Upper lobe of left lung (tissue), 6 donors: Measurements from ENCODE around the gene DUSP16. TPM values are rescaled to one million over a fixed set of nuclear protein-coding genes. Genes with fewer than 3 reads are reported as not detected.

Experiments
- ATAC-seq, 2 donors: fragments of 200-7000 bp; cut with Tn5 transposase; one replicate each; pipeline ENCODE4 v1.9.1; 2022; ENCODE audit warnings: mild to moderate bottlenecking in 2 of 2, moderate library complexity in 2 of 2; ENCODE audit not compliant: low FRiP score in 2 of 2
- DNase-seq, 2 donors: peaks; one replicate each; pipeline ENCODE4 v3.0.0-alpha.2; 2019 to 2020
- H3K27ac ChIP-seq, 4 donors: fragments of 200-600 bp; sonication (generic); one replicate each; pipeline ENCODE4 v1.5.1; 2016 to 2019
- H3K27me3 ChIP-seq, 4 donors: fragments of 200-600 bp; sonication (generic); one replicate each; pipeline ENCODE4 v1.5.1; 2017 to 2019
- H3K36me3 ChIP-seq, 4 donors: fragments of 200-600 bp; sonication (generic); one replicate each; pipeline ENCODE4 v1.5.1; 2016 to 2019
- H3K4me1 ChIP-seq, 4 donors: fragments of 200-600 bp; sonication (generic); one replicate each; pipeline ENCODE4 v1.5.1; 2018 to 2019
- H3K4me3 ChIP-seq, 4 donors: fragments of 200-600 bp; sonication (generic); one replicate each; pipeline ENCODE4 v1.5.1; 2017 to 2019; ENCODE audit warnings: mild to moderate bottlenecking in 2 of 4, moderate library complexity in 1 of 4
- H3K9me3 ChIP-seq, 4 donors: fragments of 200-600 bp; sonication (generic); one replicate each; pipeline ENCODE4 v1.5.1; 2018 to 2019
- CTCF ChIP-seq, 6 experiments: fragments of 450-650 bp in 4 of 6; fragments of 200-600 bp in 2 of 6; sonication (generic) in 2 of 6; IDR thresholded peaks; one replicate each; pipeline ENCODE4 v1.5.1; 2016 to 2019; ENCODE audit warnings: antibody characterized with exemption in 6 of 6
- EP300 ChIP-seq, 4 donors: sonication (generic); formaldehyde crosslinking; IDR thresholded peaks; one replicate each; pipeline ENCODE4 v1.5.1; 2017; ENCODE audit warnings: antibody characterized with exemption in 4 of 4, control low read depth in 2 of 4
- POLR2A ChIP-seq, 4 donors: fragments of 450-650 bp; IDR thresholded peaks; one replicate each; pipeline ENCODE4 v1.5.1; 2016 to 2017; ENCODE audit warnings: antibody characterized with exemption in 4 of 4, mild to moderate bottlenecking in 2 of 4
- POLR2AphosphoS5 ChIP-seq, 2 donors: sonication (generic); formaldehyde crosslinking; IDR thresholded peaks; one replicate each; pipeline ENCODE4 v1.5.1; 2017; ENCODE audit warnings: antibody characterized with exemption in 2 of 2
- WGBS, 2 donors: methylation state at CpG; one replicate each; pipeline ENCODE4 v1.1.5; 2017 to 2018; 5-methylcytosine and 5-hydroxymethylcytosine counted together
- total RNA-seq, 6 donors: library from RNA; depleted of rRNA in 4 of 6; stranded (reverse); fragments of >200 nt in 4 of 6; gene quantifications; one replicate each; pipeline versions ENCODE4 v1.1.0 to v1.2.1, GENCODE V29; 2016 to 2021
- donor health status: DM: no; HTN: no; CAD: no; lungs with moderate emphysema.
- donor health status: DM: no; HTN: yes; CAD: no; lungs with severe emphysema.

The DUSP16 gene
- total RNA-seq, 6 donors from 2014 or later: 23.7 to 51.6 (median 41.7) TPM

GRCh38 chr12:12451098-12451497 is 111.6 kb downstream of the DUSP16 start:
- no peaks in the 10 kb centered on the region for H3K9me3 ChIP-seq
- H3K27me3 ChIP-seq: no peaks in the 10 kb centered on the region
- TF ChIP-seq EP300 (IDR thresholded peaks at IDR 0.05) (no peak), POLR2A (IDR thresholded peaks at IDR 0.05) (no peak), CTCF (IDR thresholded peaks at IDR 0.05) (no peak), POLR2AphosphoS5 (IDR thresholded peaks at IDR 0.05) (no peak)
- peak overlapping the region in 1 of 4 donors; percentile 37 for H3K27ac ChIP-seq
- 63 to 72% methylated on average over 4 of the region's 4 CpGs for WGBS, 2 donors
- ATAC-seq (no peak), DNase-seq (no peak)
- peaks cover 16 to 25% (median 22%) of the 10 kb centered on the region in 4 donors for H3K4me1 ChIP-seq
- H3K4me3 ChIP-seq: no peak overlapping the region
- H3K36me3 ChIP-seq: no peaks in the 10 kb centered on the region

- 46 to 70% methylated on average over 2 of the region's 2 CpGs for WGBS, 2 donors
- H3K9me3 ChIP-seq: no peaks in the 10 kb centered on the region
- ATAC-seq: peak; percentile 14 to 31
- TF ChIP-seq EP300 (IDR thresholded peaks at IDR 0.05) (peak in 3 of 4 donors; percentile 49 to 79 (median 78)), POLR2A (IDR thresholded peaks at IDR 0.05) (no peak)
- H3K4me3 ChIP-seq: no peak overlapping the region
- H3K36me3 ChIP-seq: no peaks in the 10 kb centered on the region
- H3K27ac ChIP-seq: peak overlapping the region; percentile 32 to 65 (median 51)
- H3K4me1 ChIP-seq: peaks cover 16 to 25% (median 22%) of the 10 kb centered on the region in 4 donors
- H3K27me3 ChIP-seq: no peaks in the 10 kb centered on the region
- no peak for DNase-seq
Measured at GRCh38 chr12:12450043-12450471, 112.6 kb downstream of the DUSP16 start.

- TF ChIP-seq POLR2A (IDR thresholded peaks at IDR 0.05): peak in 1 of 4 donors; percentile 48
- TF ChIP-seq CTCF (IDR thresholded peaks at IDR 0.05): no peak
- peak; percentile 78 for TF ChIP-seq POLR2AphosphoS5 (IDR thresholded peaks at IDR 0.05)
- TF ChIP-seq EP300 (IDR thresholded peaks at IDR 0.05): peak in 2 of 4 donors; percentile 83 to 95
- H3K4me3 ChIP-seq: no peak overlapping the region
- peak overlapping the region; percentile 45 to 65 (median 60) for H3K27ac ChIP-seq
- ATAC-seq (peak; percentile 84), DNase-seq (peak in 1 of 2 donors; percentile 86)
- no peaks in the 10 kb centered on the region for H3K27me3 ChIP-seq
- H3K4me1 ChIP-seq: peaks cover 16 to 25% (median 22%) of the 10 kb centered on the region in 4 donors
- no peaks in the 10 kb centered on the region for H3K36me3 ChIP-seq
- H3K9me3 ChIP-seq: no peaks in the 10 kb centered on the region
- WGBS, 2 donors: 30 to 42% methylated on average over 13 of the region's 13 CpGs
Measured at GRCh38 chr12:12449533-12450025, 113.1 kb downstream of the DUSP16 start.

- ATAC-seq: no peak
- no peak overlapping the region for H3K4me3 ChIP-seq
- no peak for DNase-seq
- H3K27ac ChIP-seq: no peak overlapping the region
- no peaks in the 10 kb centered on the region for H3K9me3 ChIP-seq
- TF ChIP-seq POLR2AphosphoS5 (IDR thresholded peaks at IDR 0.05): no peak
- TF ChIP-seq POLR2A (IDR thresholded peaks at IDR 0.05): no peak
- TF ChIP-seq EP300 (IDR thresholded peaks at IDR 0.05): no peak
- no peak for TF ChIP-seq CTCF (IDR thresholded peaks at IDR 0.05)
- peaks cover 23 to 35% (median 28%) of the 10 kb centered on the region in 4 donors for H3K4me1 ChIP-seq
- H3K27me3 ChIP-seq: no peaks in the 10 kb centered on the region
- 96 to 99% methylated on average over 10 of the region's 10 CpGs for WGBS, 2 donors
- H3K36me3 ChIP-seq: no peaks in the 10 kb centered on the region
Measured at GRCh38 chr12:12447837-12448236, 114.8 kb downstream of the DUSP16 start.

GRCh38 chr12:12447236-12447635 is 115.4 kb downstream of the DUSP16 start:
- H3K27ac ChIP-seq: no peak overlapping the region
- WGBS, 2 donors: 56 to 63% methylated on average over 8 of the region's 8 CpGs
- no peak for TF ChIP-seq EP300 (IDR thresholded peaks at IDR 0.05)
- no peak for TF ChIP-seq CTCF (IDR thresholded peaks at IDR 0.05)
- TF ChIP-seq POLR2AphosphoS5 (IDR thresholded peaks at IDR 0.05): no peak
- TF ChIP-seq POLR2A (IDR thresholded peaks at IDR 0.05): no peak
- no peaks in the 10 kb centered on the region for H3K27me3 ChIP-seq
- H3K9me3 ChIP-seq: no peaks in the 10 kb centered on the region
- peaks cover 23 to 39% (median 34%) of the 10 kb centered on the region in 4 donors for H3K4me1 ChIP-seq
- no peak overlapping the region for H3K4me3 ChIP-seq
- ATAC-seq (no peak), DNase-seq (no peak)
- H3K36me3 ChIP-seq: no peaks in the 10 kb centered on the region
